ENCODE results near the gene NKPD1.

GRCh38 chr19:45113628-45114027 lies 47.2 kb downstream of the NKPD1 start:
- TF ChIP-seq POLR2AphosphoS5 (IDR thresholded peaks at IDR 0.05) (peak; percentile 69), CTCF (IDR thresholded peaks at IDR 0.05) (no peak), POLR2A (IDR thresholded peaks at IDR 0.05) (no peak)

Data from prostate gland (tissue), 2 donors.